HepG2 (cell line): ENCODE data around the gene CTDP1. TPM values are rescaled to one million over a fixed set of nuclear protein-coding genes. Genes with fewer than 3 reads are reported as not detected.
"Not testable (repeated sequence)": the region's sequence is repeated elsewhere in the genome, so short reads cannot be mapped to it uniquely, and the experiment has no call there.

Experiments
- ATAC-seq: fragments of 200-7000 bp; cut with Tn5 transposase; 3 replicates; pipeline ENCODE4 v1.9.1; 2020; ENCODE audit warnings: mild to moderate bottlenecking, moderate library complexity
- BruUV-seq: library from RNA; stranded (reverse); fragments of 400-500 nt; replicated peaks from 2 replicates; lab custom pipeline; 2021; lab: Mats Ljungman, UMichigan
- CTCF ChIA-PET: fragments of 300-600 bp; formaldehyde crosslinking; extraction: SDS; loops from one replicate; lab custom pipeline; 2021; ENCODE audit warnings: low total read pairs, inconsistent platforms, low intra/inter-chr PET ratio; lab: Yijun Ruan, JAX
- POLR2A ChIA-PET: fragments of 350-600 bp; sonication (Branson Sonifier 250); formaldehyde crosslinking; loops from one replicate; lab custom pipeline; 2020; ENCODE audit warnings: antibody characterized with exemption, inconsistent platforms; lab: Yijun Ruan, JAX
- DNase-seq: peaks from one replicate; pipeline ENCODE4 v3.0.0-alpha.2; 2015; ENCODE audit warnings: low spot score
- FAIRE-seq: peaks from 3 replicates; lab custom pipeline; 2011; peaks lifted over from hg19 to GRCh38; lab: Jason Lieb, UNC
- H2AFZ ChIP-seq: one replicate; pipeline ENCODE4 v1.6.1; 2011; ENCODE audit warnings: low read length, inconsistent platforms
- H3K27ac ChIP-seq: fragments of 300-600 bp; 3 replicates; pipeline ENCODE4 v1.8.0; 2011; ENCODE audit warnings: mixed run types, mild to moderate bottlenecking, mixed read lengths, low read length, inconsistent platforms; ENCODE audit not compliant: insufficient read depth; ENCODE audit errors: extremely low read length
- H3K27me3 ChIP-seq, 2 experiments: fragments of 200-600 bp in 1 of 2; 2 replicates in 1 of 2; 3 replicates in 1 of 2; pipeline versions ENCODE4 v1.6.0 to v1.8.0; 2011; ENCODE audit warnings: low read length in 2 of 2, mild to moderate bottlenecking in 2 of 2, moderate library complexity in 2 of 2, inconsistent platforms in 1 of 2; ENCODE audit not compliant: insufficient read depth in 2 of 2, control insufficient read depth in 1 of 2
- H3K36me3 ChIP-seq, 2 experiments: fragments of 200-600 bp in 1 of 2; replicated peaks in 1 of 2; 2 replicates in 1 of 2; 3 replicates in 1 of 2; pipeline versions ENCODE4 v1.5.1 to v1.8.0; 2011; ENCODE audit warnings: low read length in 2 of 2, inconsistent platforms in 1 of 2; ENCODE audit not compliant: insufficient read depth in 2 of 2, control insufficient read depth in 1 of 2
- H3K4me1 ChIP-seq: 2 replicates; pipeline ENCODE4 v1.5.1; 2012; ENCODE audit warnings: low read length, inconsistent platforms; ENCODE audit not compliant: insufficient read depth
- H3K4me2 ChIP-seq: 2 replicates; pipeline ENCODE4 v1.6.0; 2011; ENCODE audit warnings: low read depth, low read length, inconsistent platforms
- H3K4me3 ChIP-seq, 3 experiments: fragments of 200-600 bp in 1 of 3; sonication (generic), shearing (Covaris generic) in 1 of 3; replicated peaks in 1 of 3; 2 replicates each; pipeline ENCODE4 v1.5.1; 2011 to 2016; ENCODE audit warnings: low read length in 3 of 3, inconsistent platforms in 2 of 3, low read depth in 2 of 3, mild to moderate bottlenecking in 2 of 3, control low read depth in 1 of 3, mixed read lengths in 1 of 3; ENCODE audit not compliant: insufficient read depth in 1 of 3
- H3K79me2 ChIP-seq: one replicate; pipeline ENCODE4 v1.6.1; 2011; ENCODE audit warnings: low read length, inconsistent platforms; ENCODE audit not compliant: insufficient read depth
- H3K9ac ChIP-seq: 2 replicates; pipeline ENCODE4 v1.6.0; 2011; ENCODE audit warnings: mild to moderate bottlenecking, low read depth, low read length, inconsistent platforms; ENCODE audit not compliant: insufficient read depth
- H3K9me3 ChIP-seq: 2 replicates; pipeline ENCODE4 v1.5.1; 2012; ENCODE audit warnings: mild to moderate bottlenecking, low read length
- H4K20me1 ChIP-seq: 2 replicates; pipeline ENCODE4 v1.6.0; 2011; ENCODE audit warnings: inconsistent platforms, mild to moderate bottlenecking, low read length, moderate library complexity; ENCODE audit not compliant: insufficient read depth
- ATF1 ChIP-seq: IDR thresholded peaks from 2 replicates; pipeline ENCODE4 v1.6.1; 2016; ENCODE audit warnings: mild to moderate bottlenecking, control low read depth
- ATF7 ChIP-seq, 2 experiments: fragments of 450-650 bp in 1 of 2; sonication (generic) in 1 of 2; formaldehyde crosslinking in 1 of 2; IDR thresholded peaks; 2 replicates each; pipeline versions ENCODE4 v1.4.0 to v1.6.1; 2016 to 2020; ENCODE audit warnings: antibody characterized with exemption in 1 of 2, mild to moderate bottlenecking in 1 of 2, missing genetic modification reagents in 1 of 2
- CREB1 ChIP-seq, 2 experiments: fragments of 450-650 bp in 1 of 2; IDR thresholded peaks; 2 replicates each; pipeline ENCODE4 v1.6.1; 2016 to 2017; ENCODE audit warnings: control low read depth in 1 of 2, mild to moderate bottlenecking in 1 of 2, missing compliant biosample characterization in 1 of 2, missing genetic modification characterization in 1 of 2
- HOXA3 ChIP-seq: sonication (generic); formaldehyde crosslinking; IDR thresholded peaks from 2 replicates; pipeline ENCODE4 v1.5.0; 2020; ENCODE audit warnings: missing genetic modification reagents
- ZHX1 ChIP-seq: sonication (generic); formaldehyde crosslinking; IDR thresholded peaks from 2 replicates; pipeline ENCODE4 v1.8.1; 2022; ENCODE audit warnings: low read depth, mild to moderate bottlenecking, missing genetic modification reagents
- WGBS: methylation state at CpG from one replicate; pipeline ENCODE4 v1.1.6; 2017; ENCODE audit warnings: low lambda C conversion rate; 5-methylcytosine and 5-hydroxymethylcytosine counted together
- in situ Hi-C: cut with HindIII; loops from 2 replicates; pipeline ENCODE4 v1.10.0; 2017; ENCODE audit warnings: low pct_unique_long_range_greater_than_20kb; ENCODE audit not compliant: extremely low pct_ligation_motif_present
- intact Hi-C: fragments of 100-400 bp; cut with micrococcal nuclease; formaldehyde crosslinking; loops from one replicate; pipeline ENCODE4 v1.10.0; 2022; ENCODE audit not compliant: unreplicated experiment
- polyA plus RNA-seq, 8 experiments: library from polyadenylated mRNA; depleted of rRNA in 3 of 8; stranded (reverse) in 7 of 8; unstranded in 1 of 8; fragments of >200 nt; fragmentation: Illumina TruSeq in 4 of 8; extraction: Trizol in 4 of 8; gene quantifications; 2 replicates each; pipeline versions ENCODE4 v1.2.1 to v1.2.3, GENCODE V29; 2011 to 2016; ENCODE audit warnings: low read depth in 4 of 8, missing spikeins in 1 of 8, mixed read lengths in 1 of 8; ENCODE audit not compliant: insufficient read depth in 1 of 8
- total RNA-seq, 5 experiments: library from RNA; depleted of rRNA; stranded (reverse); fragments of >200 nt; fragmentation: Illumina TruSeq; extraction: Trizol; gene quantifications; 2 replicates each; pipeline ENCODE4 v1.2.3, GENCODE V29; 2016; ENCODE audit warnings: low read depth in 1 of 5

Gene CTDP1
- total and polyA plus RNA-seq, 2 of the 13 experiments (the other 11 are each of a cell fraction or from before 2014, with no cell fraction given), result 6.9 to 11.0 TPM

GRCh38 chr18:79719478-79720358, 40.1 kb downstream of the CTDP1 start:
- FAIRE-seq; H3K27me3 ChIP-seq; CTCF ChIA-PET; H3K9ac ChIP-seq; H2AFZ ChIP-seq; H3K4me2 ChIP-seq; H3K27ac ChIP-seq; DNase-seq; H4K20me1 ChIP-seq; POLR2A ChIA-PET; intact Hi-C loops; H3K9me3 ChIP-seq; in situ Hi-C loops; H3K4me1 ChIP-seq; ATAC-seq; H3K79me2 ChIP-seq; BruUV-seq; H3K4me3 ChIP-seq; TF ChIP-seq ATF7, CREB1 (CRISPR knock-in tag; IDR thresholded peaks at IDR 0.05): not testable (repeated sequence)
- 95% methylated on average over 8 of the region's 19 CpGs for WGBS
- peaks cover 26 to 55% of the 10 kb centered on the region in 2 experiments for H3K36me3 ChIP-seq
- TF ChIP-seq ZHX1 (CRISPR knock-in tag) (peak; percentile 67; the same call in 1 of the 2 replicates), ATF1 (0 out of 2 replicates have a peak, but pooled peaks have one; percentile 33), ATF7 (IDR thresholded peaks at IDR 0.05) (peak; percentile 97), CREB1 (IDR thresholded peaks at IDR 0.05) (peak; percentile 91), HOXA3 (CRISPR knock-in tag) (peak; percentile 38)
